B cell (primary cell): ENCODE results near the gene CDK2.

Experiments
- EZH2 ChIP-seq: IDR thresholded peaks from 2 replicates; pipeline ENCODE4 v1.6.1; 2012; ENCODE audit warnings: borderline replicate concordance, low read depth, mild to moderate bottlenecking, moderate library complexity, low read length; ENCODE audit not compliant: insufficient read depth, poor library complexity, severe bottlenecking
- TF ChIP-seq, protein P1 (sequence below): fragments of 200-600 bp; IDR thresholded peaks from one replicate; pipeline ENCODE4 v1.8.0; 2022; ENCODE audit warnings: antibody characterized with exemption, mild to moderate bottlenecking

DNA sequence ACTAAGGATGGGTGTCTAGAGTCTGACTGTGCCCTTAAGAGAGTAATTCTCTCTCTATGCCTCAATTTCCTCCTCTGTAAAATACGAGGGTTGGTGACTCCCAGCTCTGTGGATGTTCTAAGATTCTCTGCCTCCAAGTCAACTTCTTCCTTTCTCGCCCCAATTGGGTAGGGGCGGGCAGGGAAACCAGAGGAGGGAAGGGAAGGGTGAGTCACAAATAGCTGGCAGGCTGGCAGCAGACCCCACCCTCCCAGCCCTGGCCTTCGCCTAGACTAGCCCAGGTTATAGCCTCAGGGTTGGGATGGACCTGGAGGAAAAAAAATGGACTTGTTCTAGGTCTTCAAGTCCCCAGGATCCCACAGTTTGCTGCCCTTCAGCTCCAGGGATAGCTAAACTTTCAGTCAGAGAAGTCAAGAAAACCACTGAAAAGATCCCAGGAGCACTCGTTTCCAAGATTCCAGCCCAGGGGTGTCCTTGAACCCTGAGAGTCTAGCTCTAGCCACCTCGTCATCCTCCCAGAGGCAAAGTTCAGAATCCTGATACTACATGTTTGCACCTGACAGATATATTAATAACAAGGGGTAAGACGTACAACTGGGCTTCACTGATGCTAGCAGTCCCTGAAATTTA lies 33.3 kb upstream of the CDK2 start:
- TF ChIP-seq, protein P1, sequence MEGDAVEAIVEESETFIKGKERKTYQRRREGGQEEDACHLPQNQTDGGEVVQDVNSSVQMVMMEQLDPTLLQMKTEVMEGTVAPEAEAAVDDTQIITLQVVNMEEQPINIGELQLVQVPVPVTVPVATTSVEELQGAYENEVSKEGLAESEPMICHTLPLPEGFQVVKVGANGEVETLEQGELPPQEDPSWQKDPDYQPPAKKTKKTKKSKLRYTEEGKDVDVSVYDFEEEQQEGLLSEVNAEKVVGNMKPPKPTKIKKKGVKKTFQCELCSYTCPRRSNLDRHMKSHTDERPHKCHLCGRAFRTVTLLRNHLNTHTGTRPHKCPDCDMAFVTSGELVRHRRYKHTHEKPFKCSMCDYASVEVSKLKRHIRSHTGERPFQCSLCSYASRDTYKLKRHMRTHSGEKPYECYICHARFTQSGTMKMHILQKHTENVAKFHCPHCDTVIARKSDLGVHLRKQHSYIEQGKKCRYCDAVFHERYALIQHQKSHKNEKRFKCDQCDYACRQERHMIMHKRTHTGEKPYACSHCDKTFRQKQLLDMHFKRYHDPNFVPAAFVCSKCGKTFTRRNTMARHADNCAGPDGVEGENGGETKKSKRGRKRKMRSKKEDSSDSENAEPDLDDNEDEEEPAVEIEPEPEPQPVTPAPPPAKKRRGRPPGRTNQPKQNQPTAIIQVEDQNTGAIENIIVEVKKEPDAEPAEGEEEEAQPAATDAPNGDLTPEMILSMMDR = no peak
- TF ChIP-seq EZH2 = no peak
